Nephron progenitor cell (in vitro differentiated cells): Measurements from ENCODE around the gene GPR176.

Experiments used
- DNase-seq: peaks from one replicate; pipeline ENCODE4 v3.0.0; 2021
- H3K27ac Mint-ChIP-seq: 2 replicates; pipeline ENCODE4 v1.8.0; 2021; ENCODE audit warnings: mild to moderate bottlenecking, moderate library complexity, mixed read lengths
- H3K27me3 Mint-ChIP-seq: 2 replicates; pipeline ENCODE4 v1.8.0; 2021; ENCODE audit warnings: mild to moderate bottlenecking, low read depth, mixed read lengths; ENCODE audit not compliant: poor library complexity
- H3K36me3 Mint-ChIP-seq: 2 replicates; pipeline ENCODE4 v1.8.0; 2021; ENCODE audit warnings: low read depth, mixed read lengths
- H3K4me1 Mint-ChIP-seq: 2 replicates; pipeline ENCODE4 v1.8.0; 2021; ENCODE audit warnings: mixed read lengths
- H3K4me3 Mint-ChIP-seq: 2 replicates; pipeline ENCODE4 v1.8.0; 2021; ENCODE audit warnings: mild to moderate bottlenecking, moderate library complexity, mixed read lengths
- H3K9me3 Mint-ChIP-seq: 2 replicates; pipeline ENCODE4 v1.8.0; 2021; ENCODE audit warnings: mild to moderate bottlenecking, moderate library complexity, mixed read lengths
- CTCF ChIP-seq: fragments of 200-600 bp; sonication (generic); IDR thresholded peaks from 2 replicates; pipeline ENCODE4 v1.5.0; 2021; ENCODE audit warnings: antibody characterized with exemption

The GPR176 gene

DNA sequence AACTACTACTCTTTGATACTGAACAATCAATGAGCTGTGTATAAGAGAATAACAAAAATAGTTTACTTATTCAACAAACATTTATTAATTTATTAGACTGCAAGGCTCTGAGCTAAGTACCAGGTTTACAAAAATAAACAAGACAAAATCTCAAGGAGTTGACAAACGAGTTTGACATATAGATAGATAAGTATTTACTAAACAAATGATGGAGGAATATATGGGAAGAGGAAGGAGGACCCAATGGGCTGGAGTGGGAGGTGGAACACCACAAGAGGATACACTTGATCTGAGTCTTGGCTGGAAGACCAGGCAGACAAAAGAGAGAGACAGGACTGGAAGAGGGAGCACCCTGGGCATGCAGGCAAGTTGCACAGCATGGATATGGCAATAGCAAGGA lies 89.9 kb downstream of the GPR176 start:
- peaks cover 10% of the 10 kb centered on the region for H3K4me1 Mint-ChIP-seq
- no peak for TF ChIP-seq CTCF

DNA sequence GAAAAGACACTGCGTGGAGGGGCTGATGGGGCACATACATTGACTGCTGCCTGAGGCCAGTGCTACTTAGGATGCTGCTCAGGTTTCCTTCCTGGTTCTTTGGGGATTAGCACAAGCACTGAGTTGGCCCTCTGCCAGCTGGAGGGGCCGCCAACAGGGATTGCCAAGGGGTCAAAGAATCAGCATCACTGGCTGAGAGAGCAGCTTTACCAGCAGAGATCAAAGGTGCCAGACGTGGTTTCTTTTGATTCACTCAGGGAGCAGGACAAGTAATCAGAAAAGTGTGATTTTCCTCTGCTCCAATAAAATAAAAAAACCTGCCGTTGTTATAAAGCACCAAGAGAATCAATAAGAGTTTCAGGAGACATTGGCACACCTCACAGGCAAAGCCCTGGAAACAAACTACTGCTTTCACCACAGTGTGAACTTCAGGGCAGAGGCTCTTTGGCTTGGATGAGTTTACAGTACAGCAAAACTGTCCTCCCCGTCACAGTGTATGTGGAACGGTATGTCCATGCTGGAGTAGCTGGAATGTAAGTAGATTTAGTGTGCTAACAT lies 91.6 kb downstream of the GPR176 start:
- Mint-ChIP-seq H3K36me3 (no peaks in the 10 kb centered on the region), H3K4me3 (no peak overlapping the region), H3K27ac (no peak overlapping the region), H3K4me1 (peaks cover 10% of the 10 kb centered on the region), H3K27me3 (peaks cover 3% of the 10 kb centered on the region), H3K9me3 (peaks cover 7% of the 10 kb centered on the region)
- peak; percentile 16 for DNase-seq
- no peak for TF ChIP-seq CTCF

More for the DNA sequence above, 89.9 kb downstream of the GPR176 start:
- Mint-ChIP-seq H3K4me3 (no peak overlapping the region), H3K27me3 (peaks cover 3% of the 10 kb centered on the region), H3K27ac (no peak overlapping the region), H3K9me3 (no peaks in the 10 kb centered on the region), H3K36me3 (no peaks in the 10 kb centered on the region)
- no peak for DNase-seq

DNA sequence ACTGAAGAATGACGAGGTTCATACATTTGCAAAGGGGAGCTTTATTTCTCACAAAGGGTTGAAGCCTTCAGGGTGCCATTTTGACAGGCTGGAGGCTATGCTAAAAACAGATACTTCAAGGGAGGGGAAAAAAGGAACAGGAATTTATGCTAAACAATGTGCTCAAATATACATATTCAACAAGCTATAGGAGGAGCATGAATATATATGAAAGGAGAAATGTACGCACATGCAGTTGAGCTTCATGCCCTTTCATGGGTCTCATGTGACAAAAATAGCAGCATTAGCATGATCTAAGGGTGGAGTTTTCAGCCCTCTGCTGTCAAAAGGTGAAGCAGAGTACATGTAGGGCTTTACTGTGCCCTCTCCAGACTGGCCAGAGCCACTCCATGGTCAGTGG lies 93.1 kb downstream of the GPR176 start:
- no peak for DNase-seq
- TF ChIP-seq CTCF = no peak
- Mint-ChIP-seq H3K9me3 (peaks cover 9% of the 10 kb centered on the region), H3K36me3 (no peaks in the 10 kb centered on the region), H3K27me3 (peaks cover 3% of the 10 kb centered on the region), H3K27ac (no peak overlapping the region), H3K4me3 (no peak overlapping the region), H3K4me1 (peaks cover 10% of the 10 kb centered on the region)

DNA sequence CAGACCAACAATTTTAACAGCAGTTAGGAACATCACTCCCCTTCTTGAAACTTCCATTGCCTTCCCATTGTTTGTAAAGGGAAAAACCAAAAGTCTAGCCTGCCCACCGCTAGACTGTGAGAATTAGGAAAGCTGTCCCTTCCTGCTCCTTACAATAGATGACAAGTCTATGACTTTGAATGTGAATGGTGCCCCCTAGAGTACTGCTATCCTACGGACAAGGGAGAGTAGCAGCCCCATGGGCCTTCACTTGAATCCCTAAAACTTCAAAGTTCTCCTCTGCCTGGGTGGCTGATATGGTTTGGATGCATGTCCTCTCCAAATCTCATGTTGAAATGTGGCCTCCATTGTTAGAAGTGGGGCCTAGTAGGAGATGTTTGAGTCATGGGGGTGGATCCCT lies 96.4 kb downstream of the GPR176 start:
- no peak for DNase-seq
- Mint-ChIP-seq H3K27ac (no peak overlapping the region), H3K36me3 (no peaks in the 10 kb centered on the region), H3K27me3 (peaks cover 3% of the 10 kb centered on the region), H3K4me1 (peaks cover 36% of the 10 kb centered on the region), H3K9me3 (peaks cover 9% of the 10 kb centered on the region), H3K4me3 (no peak overlapping the region)
- no peak for TF ChIP-seq CTCF

- Mint-ChIP-seq H3K27ac (peak overlapping the region; percentile 85), H3K9me3 (peaks cover 9% of the 10 kb centered on the region), H3K27me3 (peaks cover 9% of the 10 kb centered on the region), H3K4me3 (no peak overlapping the region), H3K4me1 (peaks cover 36% of the 10 kb centered on the region), H3K36me3 (no peaks in the 10 kb centered on the region)
- no peak for TF ChIP-seq CTCF
- DNase-seq = peak; percentile 20
These were observed 99.9 kb downstream of the GPR176 start for GRCh38 chr15:39820050-39820602.

DNA sequence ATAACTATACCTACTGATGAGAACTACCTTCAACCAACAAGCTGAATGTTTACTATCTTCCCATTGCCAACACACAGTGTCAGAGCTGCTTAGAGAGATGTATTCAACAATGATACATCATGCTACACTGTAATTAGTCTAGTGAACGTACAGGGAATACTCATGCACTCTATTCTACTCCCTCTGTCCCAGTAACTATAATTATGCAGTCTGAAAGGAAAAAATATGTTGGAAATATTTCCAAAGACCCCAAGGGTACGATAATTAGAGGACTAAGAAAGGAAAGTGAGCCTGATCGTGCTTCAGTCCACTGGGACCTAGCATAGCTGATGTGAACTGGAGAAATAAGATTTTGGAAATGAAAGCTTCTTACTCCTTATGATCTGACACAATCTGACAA lies 100.5 kb downstream of the GPR176 start:
- Mint-ChIP-seq H3K36me3 (no peaks in the 10 kb centered on the region), H3K4me3 (no peak overlapping the region), H3K27ac (peak overlapping the region; percentile 85), H3K27me3 (peaks cover 12% of the 10 kb centered on the region), H3K4me1 (peaks cover 41% of the 10 kb centered on the region), H3K9me3 (peaks cover 9% of the 10 kb centered on the region)
- TF ChIP-seq CTCF = no peak
- DNase-seq = no peak
